AG09319 (cell line): ENCODE measurements around the gene TAS2R46.
"Not testable (repeated sequence)": the region's sequence is repeated elsewhere in the genome, so short reads cannot be mapped to it uniquely, and the experiment has no call there.

Source experiments
- DNase-seq: peaks from one replicate; pipeline ENCODE4 v3.0.0-alpha.2; 2010; ENCODE audit warnings: low read depth; ENCODE audit errors: extremely low read depth
- CTCF ChIP-seq: IDR thresholded peaks from 2 replicates; pipeline ENCODE4 v1.5.1; 2011; ENCODE audit warnings: low read depth, mild to moderate bottlenecking, inconsistent platforms, low read length, moderate library complexity

The TAS2R46 gene

DNA sequence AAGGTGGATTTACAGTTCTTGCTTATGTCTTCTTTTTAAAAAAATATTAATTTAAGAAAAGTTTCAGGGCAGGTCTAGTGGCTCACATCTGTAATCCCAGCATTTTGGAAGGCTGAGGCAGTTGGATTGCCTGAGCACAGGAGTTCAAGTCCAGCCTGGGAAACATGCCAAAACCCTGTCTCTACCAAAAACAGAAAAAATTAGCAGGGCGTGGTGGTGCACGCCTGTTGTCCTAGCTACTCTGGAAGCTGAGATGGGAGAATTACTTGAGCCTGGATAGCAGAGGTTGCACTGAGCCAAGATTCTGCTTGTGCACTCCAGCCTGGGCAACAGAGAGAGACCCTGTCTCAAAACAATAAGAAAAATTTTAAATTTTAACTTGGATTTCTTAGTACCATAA lies 5.4 kb upstream of the TAS2R46 start:
- DNase-seq = peak; percentile 16
- TF ChIP-seq CTCF = no peak

DNA sequence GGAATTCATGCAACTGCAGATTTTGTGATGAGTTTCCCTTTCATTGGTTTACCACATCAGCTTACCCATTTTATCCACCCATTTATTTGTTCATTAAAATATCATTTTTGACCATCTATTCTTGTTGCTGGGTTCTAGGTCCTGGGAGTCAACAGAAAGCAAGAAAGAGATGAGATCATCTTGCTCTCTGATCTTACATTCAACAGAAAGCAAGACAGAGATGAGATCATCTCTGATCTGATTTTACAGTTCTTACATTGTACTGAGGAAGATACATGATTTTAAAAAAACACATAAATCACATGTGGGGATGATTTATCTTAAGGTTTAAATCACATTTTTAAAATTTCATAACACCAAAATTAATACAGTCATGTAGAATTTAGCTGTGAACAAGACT lies 2.3 kb downstream of the TAS2R46 start:
- no peak for TF ChIP-seq CTCF
- no peak for DNase-seq

DNA sequence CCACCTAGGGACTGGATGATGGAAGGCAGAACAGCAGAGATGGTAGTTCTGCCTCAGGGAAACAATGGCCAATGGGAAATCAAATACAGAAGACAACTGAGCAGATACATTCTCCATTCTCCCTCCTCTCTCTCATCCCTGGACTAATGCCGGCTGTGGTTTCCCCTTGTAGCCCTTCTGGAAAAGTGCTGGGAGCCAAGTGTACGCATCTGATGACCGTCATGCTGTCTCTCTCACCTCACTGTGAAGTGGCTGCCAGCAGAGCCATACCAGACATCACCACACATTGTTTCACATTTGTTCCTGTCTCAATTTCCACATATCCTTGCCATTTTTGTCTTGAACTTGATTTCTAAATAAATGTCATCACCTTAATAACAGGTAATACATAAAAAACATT lies 3.1 kb downstream of the TAS2R46 start:
- no peak for DNase-seq
- no peak for TF ChIP-seq CTCF

GRCh38 chr12:11055306-11055705 lies 6.8 kb downstream of the TAS2R46 start:
- TF ChIP-seq CTCF = no peak
- no peak for DNase-seq

DNA sequence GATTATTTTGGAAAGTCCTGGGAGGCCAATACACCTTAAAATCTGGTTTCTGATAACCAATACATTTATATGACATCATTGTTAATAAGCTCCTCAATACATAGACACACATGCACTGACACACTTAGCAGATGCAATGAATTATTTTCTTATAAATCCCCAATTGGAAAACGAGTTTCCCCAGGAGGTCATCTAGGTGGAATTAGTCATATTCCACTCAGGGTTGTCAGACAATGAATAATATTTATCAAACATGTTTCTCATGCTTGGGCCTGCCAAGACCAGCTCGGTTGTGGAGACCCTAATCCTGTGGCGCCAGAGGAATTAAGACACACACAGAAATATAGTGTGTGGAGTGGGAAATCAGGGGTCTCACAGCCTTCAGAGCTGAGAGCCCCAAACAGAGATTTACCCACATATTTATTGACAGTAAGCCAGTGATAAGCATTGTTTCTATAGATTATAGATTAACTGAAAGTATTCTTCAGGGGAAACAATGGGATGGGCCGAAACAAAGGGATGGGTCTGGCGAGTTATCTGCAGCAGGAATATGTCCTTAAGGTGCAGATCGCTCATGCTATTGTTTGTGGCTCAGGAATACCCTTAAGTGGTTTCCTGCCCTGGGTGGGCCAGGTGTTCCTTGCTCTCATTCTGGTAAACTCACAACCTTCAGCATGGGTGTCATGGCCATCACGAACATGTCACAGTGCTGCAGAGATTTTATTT lies 12.1 kb downstream of the TAS2R46 start:
- DNase-seq = not testable (repeated sequence)

DNA sequence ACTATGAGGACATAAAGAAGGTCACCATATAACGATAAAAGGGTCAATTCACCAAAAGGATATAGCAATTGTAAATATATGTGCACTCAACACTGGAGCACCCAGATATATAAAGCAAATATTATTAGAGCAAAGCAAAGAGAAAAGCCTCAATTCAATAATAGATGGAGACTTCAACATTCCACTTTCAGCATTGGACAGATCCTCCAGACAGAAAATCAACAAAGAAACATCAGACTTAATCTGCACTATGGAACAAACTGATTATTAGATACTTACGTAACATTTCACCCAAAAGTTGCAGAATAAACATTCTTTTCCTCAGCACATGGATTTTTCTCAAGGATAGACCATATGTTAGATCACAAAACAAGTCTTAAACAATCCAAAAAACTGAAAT lies 20.7 kb downstream of the TAS2R46 start:
- DNase-seq = not testable (repeated sequence)

- DNase-seq = no peak
- no peak for TF ChIP-seq CTCF
Measured at GRCh38 chr12:11040162-11040561, 21.9 kb downstream of the TAS2R46 start.

GRCh38 chr12:11039171-11039570 lies 22.9 kb downstream of the TAS2R46 start:
- TF ChIP-seq CTCF = no peak
- DNase-seq = no peak

GRCh38 chr12:11033959-11034358 lies 28.1 kb downstream of the TAS2R46 start:
- DNase-seq = not testable (repeated sequence)
